GM12801 (cell line): ENCODE measurements around the gene YAP1.

Source experiments
- CTCF ChIP-seq: IDR thresholded peaks from one replicate; pipeline ENCODE4 v1.5.1; 2011; ENCODE audit warnings: control low read depth; ENCODE audit not compliant: insufficient read length; ENCODE audit errors: extremely low read depth

Gene YAP1

GRCh38 chr11:102109896-102110760, at the start of gene YAP1:
Gene YAP1 (plus strand): TSS chr11:102110447. CDS start chr11:102110849, 402 bp downstream.
- no peak for TF ChIP-seq CTCF

- no peak for TF ChIP-seq CTCF
Measured at GRCh38 chr11:102061276-102061675, 49.0 kb upstream of the YAP1 start.

GRCh38 chr11:102062106-102062505, 48.1 kb upstream of the YAP1 start:
- TF ChIP-seq CTCF = no peak

- no peak for TF ChIP-seq CTCF
Measured at GRCh38 chr11:102064316-102064715, 45.9 kb upstream of the YAP1 start.

- no peak for TF ChIP-seq CTCF
Measured at GRCh38 chr11:102070766-102071165, 39.5 kb upstream of the YAP1 start.

GRCh38 chr11:102071497-102072472, 38.5 kb upstream of the YAP1 start:
- TF ChIP-seq CTCF = no peak

- TF ChIP-seq CTCF = no peak
Measured at GRCh38 chr11:102073253-102073652, 37.0 kb upstream of the YAP1 start.
